GM19438 (cell line): ENCODE data around the gene PRR11.
A peak's percentile ranks its signal among the peaks of the same experiment; 100 is the strongest.
"Not testable (repeated sequence)": the region's sequence is repeated elsewhere in the genome, so short reads cannot be mapped to it uniquely, and the experiment has no call there.

ENCODE experiments used
- ATAC-seq: cut with Tn5 transposase; IDR thresholded peaks from one replicate; pipeline ENCODE4 v1.9.1; 2021; ENCODE audit warnings: low read depth; ENCODE audit not compliant: unreplicated experiment

Gene PRR11

GRCh38 chr17:59199398-59199797, 43.9 kb downstream of the PRR11 start:
- no peak for ATAC-seq

GRCh38 chr17:59202320-59202719, 46.8 kb downstream of the PRR11 start:
- no peak for ATAC-seq

GRCh38 chr17:59219370-59219769, 63.8 kb downstream of the PRR11 start:
- no peak for ATAC-seq

- no peak for ATAC-seq
These were observed 64.4 kb downstream of the PRR11 start for GRCh38 chr17:59219992-59220327.

- peak; percentile 96 for ATAC-seq
These were observed 65.0 kb downstream of the PRR11 start, which contains the start of gene GDPD1 for GRCh38 chr17:59220328-59221158. TSS of gene GDPD1 (plus strand) at chr17:59220511. CDS start at chr17:59220610, 99 bp downstream.

GRCh38 chr17:59221159-59221847, 65.8 kb downstream of the PRR11 start:
- ATAC-seq = no peak

- no peak for ATAC-seq
These were observed 68.3 kb downstream of the PRR11 start for GRCh38 chr17:59223813-59224212.

- not testable (repeated sequence) for ATAC-seq
These were observed 73.0 kb downstream of the PRR11 start for GRCh38 chr17:59228588-59228987.

- ATAC-seq = no peak
These were observed 75.2 kb downstream of the PRR11 start for GRCh38 chr17:59230764-59231163.

- ATAC-seq = no peak
These were observed 79.1 kb downstream of the PRR11 start for GRCh38 chr17:59234631-59235030.

GRCh38 chr17:59238906-59239305, 83.4 kb downstream of the PRR11 start:
- no peak for ATAC-seq

- no peak for ATAC-seq
These were observed 88.5 kb downstream of the PRR11 start for GRCh38 chr17:59244081-59244480.
